ENCODE measurements around the gene EBI3.
"Not testable (repeated sequence)": the region's sequence is repeated elsewhere in the genome, so short reads cannot be mapped to it uniquely, and the experiment has no call there.

EBI3 gene

GRCh38 chr19:4189641-4190040 is 39.7 kb upstream of the EBI3 start:
- H3K4me3 ChIP-seq (ENCODE audit: severe bottlenecking), result no peak overlapping the region
- no peaks in the 10 kb centered on the region for H3K9me3 ChIP-seq (ENCODE audit: severe bottlenecking)
- H3K4me1 ChIP-seq (ENCODE audit: insufficient read depth, poor library complexity, severe bottlenecking), result no peaks in the 10 kb centered on the region
- H3K36me3 ChIP-seq (ENCODE audit: low read depth), result no peaks in the 10 kb centered on the region
- ATAC-seq (ENCODE audit: low read depth) (no peak), DNase-seq (ENCODE audit: low spot score) (no peak)
- no peak overlapping the region for H3K27ac ChIP-seq (ENCODE audit: poor library complexity, severe bottlenecking)
- TF ChIP-seq, protein P1, sequence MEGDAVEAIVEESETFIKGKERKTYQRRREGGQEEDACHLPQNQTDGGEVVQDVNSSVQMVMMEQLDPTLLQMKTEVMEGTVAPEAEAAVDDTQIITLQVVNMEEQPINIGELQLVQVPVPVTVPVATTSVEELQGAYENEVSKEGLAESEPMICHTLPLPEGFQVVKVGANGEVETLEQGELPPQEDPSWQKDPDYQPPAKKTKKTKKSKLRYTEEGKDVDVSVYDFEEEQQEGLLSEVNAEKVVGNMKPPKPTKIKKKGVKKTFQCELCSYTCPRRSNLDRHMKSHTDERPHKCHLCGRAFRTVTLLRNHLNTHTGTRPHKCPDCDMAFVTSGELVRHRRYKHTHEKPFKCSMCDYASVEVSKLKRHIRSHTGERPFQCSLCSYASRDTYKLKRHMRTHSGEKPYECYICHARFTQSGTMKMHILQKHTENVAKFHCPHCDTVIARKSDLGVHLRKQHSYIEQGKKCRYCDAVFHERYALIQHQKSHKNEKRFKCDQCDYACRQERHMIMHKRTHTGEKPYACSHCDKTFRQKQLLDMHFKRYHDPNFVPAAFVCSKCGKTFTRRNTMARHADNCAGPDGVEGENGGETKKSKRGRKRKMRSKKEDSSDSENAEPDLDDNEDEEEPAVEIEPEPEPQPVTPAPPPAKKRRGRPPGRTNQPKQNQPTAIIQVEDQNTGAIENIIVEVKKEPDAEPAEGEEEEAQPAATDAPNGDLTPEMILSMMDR (IDR thresholded peaks at IDR 0.05; ENCODE audit: poor library complexity, severe bottlenecking), result no peak
- no peaks in the 10 kb centered on the region for H3K27me3 ChIP-seq (ENCODE audit: insufficient read depth, poor library complexity, severe bottlenecking)

DNA sequence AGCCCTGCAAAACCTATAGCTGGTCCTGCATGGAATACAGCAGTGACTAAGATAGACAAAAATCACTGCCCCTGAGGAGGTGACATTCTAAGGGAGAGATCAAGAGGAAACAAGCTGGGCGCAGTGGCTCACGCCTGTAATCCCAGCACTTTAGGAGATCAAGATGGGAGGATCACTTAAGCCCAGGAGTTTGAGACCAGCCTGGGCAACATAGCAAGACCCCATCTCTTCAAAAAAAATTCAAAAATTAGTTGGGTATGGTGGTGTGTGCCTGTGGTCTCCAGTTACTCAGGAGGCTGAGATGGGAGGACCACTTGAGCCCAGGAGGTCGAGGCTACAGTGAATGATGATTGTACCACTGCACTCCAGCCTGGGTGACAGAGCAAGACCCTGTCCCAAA is 36.8 kb upstream of the EBI3 start:
- H3K4me3 ChIP-seq (ENCODE audit: severe bottlenecking); H3K36me3 ChIP-seq (ENCODE audit: low read depth); H3K9me3 ChIP-seq (ENCODE audit: severe bottlenecking); H3K27ac ChIP-seq (ENCODE audit: poor library complexity, severe bottlenecking); DNase-seq (ENCODE audit: low spot score); H3K27me3 ChIP-seq (ENCODE audit: insufficient read depth, poor library complexity, severe bottlenecking); H3K4me1 ChIP-seq (ENCODE audit: insufficient read depth, poor library complexity, severe bottlenecking); ATAC-seq (ENCODE audit: low read depth): not testable (repeated sequence)

- no peaks in the 10 kb centered on the region for H3K4me1 ChIP-seq (ENCODE audit: insufficient read depth, poor library complexity, severe bottlenecking)
- no peak overlapping the region for H3K4me3 ChIP-seq (ENCODE audit: severe bottlenecking)
Observed at GRCh38 chr19:4194353-4194752, 35.0 kb upstream of the EBI3 start.

GRCh38 chr19:4196009-4196408 is 33.3 kb upstream of the EBI3 start:
- peaks cover 24% of the 10 kb centered on the region for H3K27me3 ChIP-seq (ENCODE audit: insufficient read depth, poor library complexity, severe bottlenecking)
- no peak for ATAC-seq (ENCODE audit: low read depth)

More at GRCh38 chr19:4194353-4194752, 35.0 kb upstream of the EBI3 start:
- no peaks in the 10 kb centered on the region for H3K36me3 ChIP-seq (ENCODE audit: low read depth)
- no peak for DNase-seq (ENCODE audit: low spot score)
- H3K27ac ChIP-seq (ENCODE audit: poor library complexity, severe bottlenecking), result no peak overlapping the region
- TF ChIP-seq, protein P1 (IDR thresholded peaks at IDR 0.05; ENCODE audit: poor library complexity, severe bottlenecking), result no peak
- H3K27me3 ChIP-seq (ENCODE audit: insufficient read depth, poor library complexity, severe bottlenecking), result peaks cover 20% of the 10 kb centered on the region
- no peak for ATAC-seq (ENCODE audit: low read depth)
- no peaks in the 10 kb centered on the region for H3K9me3 ChIP-seq (ENCODE audit: severe bottlenecking)

GRCh38 chr19:4196587-4197148 is 32.7 kb upstream of the EBI3 start:
- Histone ChIP-seq H3K4me3 (ENCODE audit: severe bottlenecking) (no peak overlapping the region), H3K27me3 (ENCODE audit: insufficient read depth, poor library complexity, severe bottlenecking) (peaks cover 24% of the 10 kb centered on the region), H3K4me1 (ENCODE audit: insufficient read depth, poor library complexity, severe bottlenecking) (no peaks in the 10 kb centered on the region), H3K9me3 (ENCODE audit: severe bottlenecking) (no peaks in the 10 kb centered on the region), H3K36me3 (ENCODE audit: low read depth) (no peaks in the 10 kb centered on the region), H3K27ac (ENCODE audit: poor library complexity, severe bottlenecking) (no peak overlapping the region)
- ATAC-seq (ENCODE audit: low read depth) (no peak), DNase-seq (ENCODE audit: low spot score) (no peak)
- TF ChIP-seq, protein P1 (IDR thresholded peaks at IDR 0.05; ENCODE audit: poor library complexity, severe bottlenecking), result no peak

More at GRCh38 chr19:4196009-4196408, 33.3 kb upstream of the EBI3 start:
- Histone ChIP-seq H3K4me3 (ENCODE audit: severe bottlenecking) (no peak overlapping the region), H3K4me1 (ENCODE audit: insufficient read depth, poor library complexity, severe bottlenecking) (no peaks in the 10 kb centered on the region), H3K27ac (ENCODE audit: poor library complexity, severe bottlenecking) (no peak overlapping the region), H3K9me3 (ENCODE audit: severe bottlenecking) (no peaks in the 10 kb centered on the region), H3K36me3 (ENCODE audit: low read depth) (no peaks in the 10 kb centered on the region)
- DNase-seq (ENCODE audit: low spot score), result no peak
- TF ChIP-seq, protein P1 (IDR thresholded peaks at IDR 0.05; ENCODE audit: poor library complexity, severe bottlenecking), result no peak

All from RWPE2 (cell line).